Stimulated activated CD4-positive, alpha-beta T cell treated with anti-CD3 and anti-CD28 coated beads, Interleukin-1b, Interleukin-23, amount 100 ng/mL, for 4 hours (primary cell): ENCODE measurements around the gene LRRC36.
"Not testable (repeated sequence)": the region's sequence is repeated elsewhere in the genome, so short reads cannot be mapped to it uniquely, and the experiment has no call there.

ENCODE experiments used
- DNase-seq, 2 donors: peaks; one replicate each; pipeline ENCODE4 v3.0.0-alpha.2; 2020; ENCODE audit warnings: low read depth in 2 of 2

LRRC36 gene

DNA sequence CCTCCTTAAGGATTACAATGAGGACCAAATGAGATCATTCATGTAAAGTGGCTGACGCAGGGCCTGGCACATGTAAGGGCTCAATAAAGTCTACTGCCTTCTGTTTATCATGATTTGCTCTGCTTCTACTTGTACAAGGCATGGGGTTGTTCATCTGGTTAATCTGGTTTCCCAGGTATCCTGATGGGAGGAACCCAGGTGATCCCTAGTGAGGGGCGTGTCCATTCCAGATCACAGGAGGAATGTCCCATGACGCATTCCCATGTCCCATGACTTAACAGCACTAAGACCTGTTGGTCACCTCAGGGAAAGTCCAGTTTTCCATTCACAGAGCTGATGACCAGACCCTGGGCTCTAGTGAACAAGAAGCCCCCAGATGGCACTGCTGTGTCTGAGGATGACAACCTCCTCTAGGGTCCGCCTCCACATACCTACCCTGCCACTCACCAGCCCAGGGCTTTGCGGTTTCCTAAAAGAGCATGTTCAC, 78.2 kb downstream of the LRRC36 start:
- no peak for DNase-seq

- no peak for DNase-seq
These were observed 78.7 kb downstream of the LRRC36 start for GRCh38 chr16:67405336-67405735.

DNA sequence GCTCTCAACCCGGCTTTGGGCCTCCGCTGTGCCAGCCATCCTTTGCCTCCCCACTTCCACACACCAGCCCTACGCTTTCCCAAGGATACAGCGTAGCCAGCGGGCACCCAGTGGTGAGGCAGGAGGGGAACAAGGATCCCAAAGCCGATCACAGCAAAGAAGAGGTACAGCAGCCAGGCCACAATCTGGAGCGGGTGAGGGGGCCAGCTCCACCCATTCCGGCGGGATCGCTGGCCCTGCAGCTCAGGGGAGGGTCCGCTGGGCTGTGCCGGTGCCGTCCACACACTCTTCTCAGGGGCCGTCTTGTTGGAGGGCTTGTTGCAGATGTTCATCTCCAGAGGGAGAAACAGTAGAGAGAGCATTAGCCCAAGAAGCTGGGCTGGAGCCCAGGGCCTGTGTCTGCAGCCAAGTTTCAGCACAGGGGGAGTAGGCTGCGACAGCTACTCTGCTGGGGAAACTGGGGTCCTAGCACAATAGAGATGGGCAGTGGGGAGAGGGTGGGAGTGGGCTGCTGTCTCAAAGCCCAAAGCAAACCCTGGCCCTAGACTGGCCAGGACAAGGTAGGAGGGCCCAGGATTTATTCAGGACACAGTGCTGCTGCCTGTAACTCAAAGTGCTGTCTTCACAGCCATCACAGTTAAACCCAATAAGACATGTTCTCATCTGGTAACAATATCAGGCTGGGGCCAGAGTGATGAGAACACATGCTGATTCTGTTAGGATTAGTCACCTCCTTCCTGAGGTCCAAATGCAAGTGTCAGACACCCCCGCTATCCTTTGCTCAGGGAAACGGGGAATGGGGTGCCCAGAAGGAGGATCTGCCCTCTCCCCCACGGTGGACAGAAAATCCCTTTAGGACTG, 79.7 kb downstream of the LRRC36 start:
- no peak for DNase-seq

GRCh38 chr16:67407176-67407787, 80.7 kb downstream of the LRRC36 start:
- no peak for DNase-seq

GRCh38 chr16:67407788-67408452, 81.3 kb downstream of the LRRC36 start:
- no peak for DNase-seq

- DNase-seq: no peak
These were observed 83.0 kb downstream of the LRRC36 start for GRCh38 chr16:67409631-67410030.

DNA sequence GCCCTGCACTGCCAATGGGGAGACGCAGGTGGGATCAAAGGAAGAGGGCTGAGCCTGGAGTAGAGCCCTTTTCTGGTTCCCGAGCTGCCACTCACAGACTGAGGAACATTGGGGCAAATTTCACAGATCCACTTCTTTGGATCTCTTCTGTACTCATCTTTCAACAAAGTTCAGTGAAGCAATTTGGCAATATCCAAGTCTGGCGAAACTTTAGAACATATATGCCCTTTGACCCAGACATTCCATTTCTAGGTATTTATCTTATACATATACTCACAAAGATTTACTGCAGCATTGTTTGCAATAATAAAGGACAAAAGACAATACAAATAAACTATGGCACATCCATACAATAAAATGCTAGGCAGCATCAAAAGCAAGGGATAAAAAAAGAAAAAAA, 84.7 kb downstream of the LRRC36 start:
- no peak for DNase-seq

GRCh38 chr16:67412294-67412693, 85.7 kb downstream of the LRRC36 start:
- no peak for DNase-seq

DNA sequence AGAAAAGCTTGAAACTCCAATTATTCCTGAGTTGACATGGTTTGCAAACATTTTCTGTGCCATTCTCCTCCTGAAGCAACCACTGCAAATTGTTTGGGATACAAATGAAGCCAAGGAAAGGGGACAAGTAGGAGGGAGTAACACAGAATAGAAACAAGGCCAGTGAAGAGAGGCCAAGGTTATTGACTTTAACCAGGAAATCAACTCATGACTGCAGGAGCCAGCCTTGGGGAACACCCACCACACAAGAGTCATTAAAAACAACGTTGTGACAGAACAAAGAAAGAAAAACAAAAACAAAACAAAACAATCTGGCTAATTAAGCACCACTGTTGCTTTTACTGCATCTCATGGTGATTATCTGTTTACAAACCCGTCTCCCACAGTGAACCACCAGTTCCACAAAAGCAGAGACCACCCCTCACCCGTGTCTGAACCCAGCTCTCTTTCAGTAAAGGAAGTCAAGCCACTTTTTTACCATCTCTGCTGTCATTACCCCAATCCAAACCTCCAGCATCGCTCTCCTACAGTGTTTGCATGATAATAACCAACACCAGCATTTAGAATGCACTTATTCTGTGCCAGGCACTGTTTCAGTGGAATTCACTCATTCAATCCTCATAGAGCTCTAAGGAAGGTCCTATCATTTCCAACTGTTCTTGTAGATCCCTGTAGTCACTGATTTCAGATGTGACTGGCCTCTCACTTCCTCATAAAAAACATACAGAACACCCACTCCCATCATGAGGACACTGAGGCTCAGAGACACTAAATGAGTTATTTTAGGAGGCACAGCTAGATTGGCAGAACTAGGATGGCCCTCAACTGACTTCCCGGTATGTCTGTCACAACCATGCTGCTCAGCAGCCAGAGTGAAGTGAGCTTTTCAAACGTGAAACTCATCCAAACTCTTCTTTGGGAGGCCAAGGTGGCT, 87.6 kb downstream of the LRRC36 start:
- no peak for DNase-seq

- DNase-seq: not testable (repeated sequence)
These were observed 88.8 kb downstream of the LRRC36 start for GRCh38 chr16:67415421-67415820.

GRCh38 chr16:67415872-67416793, 89.5 kb downstream of the LRRC36 start, which contains the start of gene ZDHHC1:
Gene ZDHHC1 (minus strand): TSS chr16:67416477. CDS start chr16:67407775, 8,702 bp downstream.
- peak; percentile 16 to 50 for DNase-seq

DNA sequence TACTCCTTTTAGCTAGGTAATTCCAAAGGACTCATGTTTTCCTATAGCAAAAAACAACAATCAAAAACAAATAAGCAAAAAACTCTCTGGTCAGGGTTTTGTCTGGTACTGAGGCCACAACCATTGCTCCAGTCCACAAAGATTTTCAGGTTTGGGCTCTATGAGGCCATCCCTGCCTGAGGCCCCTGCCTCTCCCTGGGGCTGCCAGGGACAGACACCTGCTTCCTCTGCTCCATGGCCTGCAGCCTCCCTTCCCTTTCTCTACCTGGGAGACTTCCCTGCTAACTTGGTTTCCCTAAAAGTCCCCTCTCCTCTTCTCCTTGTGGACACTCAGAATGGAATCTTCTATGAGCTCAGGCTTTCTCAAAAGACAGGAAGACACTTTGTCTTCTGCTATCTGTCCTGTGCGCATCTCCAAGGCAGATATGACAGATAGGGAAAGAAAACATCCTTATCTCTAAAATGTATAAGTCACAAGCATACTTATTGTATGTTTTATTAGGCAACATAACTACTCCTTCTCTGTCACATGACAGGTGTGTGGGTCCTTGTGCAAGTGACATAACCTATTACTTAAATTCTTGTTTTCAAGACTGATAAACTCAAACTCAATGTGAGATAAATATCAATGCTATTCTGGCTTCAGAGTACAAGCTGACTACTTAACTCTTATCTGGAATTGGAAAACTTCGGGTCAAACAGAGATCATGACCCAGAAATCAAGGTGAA, 90.9 kb downstream of the LRRC36 start:
- DNase-seq: no peak

- DNase-seq: no peak
These were observed 92.9 kb downstream of the LRRC36 start for GRCh38 chr16:67419502-67419901.

GRCh38 chr16:67419931-67420330, 93.3 kb downstream of the LRRC36 start:
- DNase-seq: no peak

DNA sequence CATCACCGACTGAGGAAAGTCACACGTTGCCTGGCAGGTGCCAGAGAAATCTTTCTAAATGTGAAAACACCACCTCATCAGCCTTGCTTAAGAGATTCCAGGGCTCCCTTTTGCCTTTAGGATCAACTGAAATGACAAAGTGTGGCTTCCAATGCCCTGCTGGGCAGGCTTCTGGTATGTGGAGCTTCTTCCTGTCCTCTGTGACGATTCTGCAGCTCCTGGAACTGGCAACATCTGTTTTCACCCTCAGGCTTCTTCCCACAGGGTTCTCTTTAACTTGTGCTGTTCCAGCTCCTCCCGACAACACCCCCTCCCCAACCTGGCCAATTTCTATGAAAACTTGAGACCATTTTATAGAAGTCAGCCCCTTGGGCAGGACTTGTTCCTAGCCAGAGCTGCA, 94.4 kb downstream of the LRRC36 start:
- DNase-seq: no peak

DNA sequence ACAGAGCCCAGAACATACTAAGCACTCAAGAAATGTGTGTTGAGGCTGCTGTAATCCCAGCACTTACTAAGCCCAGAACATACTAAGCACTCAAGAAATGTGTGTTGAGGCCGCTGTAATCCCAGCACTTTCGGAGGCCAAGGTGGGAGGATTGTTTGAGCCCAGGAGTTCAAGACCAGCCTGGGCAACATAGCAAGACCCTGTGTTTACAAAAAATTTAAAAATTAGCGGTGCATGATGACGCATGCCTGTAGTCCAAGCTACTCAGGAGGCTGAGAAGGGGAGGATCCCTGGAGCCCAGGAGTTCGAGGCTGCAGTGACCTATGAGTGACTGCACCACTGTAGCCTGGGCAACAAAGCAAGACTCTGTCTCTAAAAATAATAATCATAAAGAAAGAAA, 96.4 kb downstream of the LRRC36 start:
- DNase-seq: no peak

DNA sequence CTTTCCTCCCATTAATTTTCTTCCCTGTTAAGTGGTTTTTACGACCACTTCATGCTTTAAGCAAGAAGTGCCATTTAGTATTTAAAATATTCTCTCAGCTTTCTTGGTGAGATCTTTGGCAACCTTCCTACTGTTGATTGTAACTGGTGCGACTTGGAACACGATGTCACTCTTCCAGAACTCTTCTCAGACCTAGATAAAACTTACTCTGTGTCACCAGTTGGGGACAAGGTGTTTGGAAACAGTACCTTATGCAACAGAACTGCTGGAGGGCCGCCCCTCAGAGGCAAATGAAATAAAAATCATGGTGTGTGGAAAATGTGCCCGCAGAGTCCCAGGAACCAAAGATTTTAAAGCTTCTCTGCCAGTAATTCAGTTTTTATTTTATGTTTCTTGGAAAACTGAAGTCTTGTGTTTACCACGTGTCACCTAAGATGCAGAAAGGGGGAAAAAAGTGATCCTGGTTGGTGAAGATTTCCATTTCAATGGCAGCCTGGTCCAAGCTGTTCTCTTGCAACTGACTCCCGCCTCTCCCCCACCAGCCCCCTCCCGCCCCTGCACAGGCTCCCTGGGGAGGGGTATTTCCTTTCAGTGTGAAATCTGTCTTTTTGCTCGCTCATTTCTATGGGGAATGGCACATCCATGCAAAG, 97.1 kb downstream of the LRRC36 start:
- no peak for DNase-seq

- no peak for DNase-seq
These were observed 97.6 kb downstream of the LRRC36 start for GRCh38 chr16:67424261-67424615.

GRCh38 chr16:67425061-67425460, 98.4 kb downstream of the LRRC36 start:
- DNase-seq: no peak
